Fibroblast of lung (primary cell): ENCODE results near the gene RPL22. TPM values are rescaled to one million over a fixed set of nuclear protein-coding genes. Genes with fewer than 3 reads are reported as not detected.

Experiments
- DNase-seq, 2 donors: peaks; one replicate each; pipeline versions ENCODE4 v3.0.0 to v3.0.0-alpha.2; 2010; ENCODE audit warnings: low read depth in 2 of 2
- H2AFZ ChIP-seq: 2 replicates; pipeline ENCODE4 v1.5.1; 2012; ENCODE audit warnings: low read length, control low read depth, inconsistent platforms
- H3K27ac ChIP-seq: 2 replicates; pipeline ENCODE4 v1.5.1; 2011; ENCODE audit warnings: low read length, control low read depth; ENCODE audit not compliant: insufficient read depth
- H3K27me3 ChIP-seq: 2 replicates; pipeline ENCODE4 v1.5.1; 2011; ENCODE audit warnings: mild to moderate bottlenecking, low read length; ENCODE audit not compliant: control insufficient read depth, insufficient read depth
- H3K36me3 ChIP-seq: 2 replicates; pipeline ENCODE4 v1.5.1; 2011; ENCODE audit warnings: low read length; ENCODE audit not compliant: control insufficient read depth, insufficient read depth
- H3K4me1 ChIP-seq: 2 replicates; pipeline ENCODE4 v1.5.1; 2011; ENCODE audit warnings: low read length; ENCODE audit not compliant: control insufficient read depth, insufficient read depth; ENCODE audit errors: extremely low read depth
- H3K4me2 ChIP-seq: 2 replicates; pipeline ENCODE4 v1.5.1; 2011; ENCODE audit warnings: low read length, control low read depth; ENCODE audit not compliant: insufficient read depth; ENCODE audit errors: extremely low read depth
- H3K4me3 ChIP-seq, 4 experiments: fragments of 200-600 bp in 1 of 4; sonication (generic) in 1 of 4; replicated peaks in 1 of 4; 2 replicates each; pipeline ENCODE4 v1.5.1; 2011 to 2016; ENCODE audit warnings: low read length in 4 of 4, low read depth in 3 of 4, mild to moderate bottlenecking in 3 of 4, control low read depth in 2 of 4, inconsistent platforms in 1 of 4, mixed read lengths in 1 of 4; ENCODE audit not compliant: insufficient read depth in 1 of 4; ENCODE audit errors: control extremely low read depth in 1 of 4
- H3K79me2 ChIP-seq: 2 replicates; pipeline ENCODE4 v1.5.1; 2012; ENCODE audit warnings: mild to moderate bottlenecking, low read length, inconsistent platforms; ENCODE audit not compliant: control insufficient read depth, insufficient read depth
- H3K9ac ChIP-seq: 2 replicates; pipeline ENCODE4 v1.5.1; 2011; ENCODE audit warnings: mild to moderate bottlenecking, low read length, control low read depth; ENCODE audit not compliant: insufficient read depth
- H3K9me3 ChIP-seq: 2 replicates; pipeline ENCODE4 v1.5.1; 2012; ENCODE audit warnings: low read depth, low read length; ENCODE audit not compliant: control insufficient read depth, insufficient read depth
- H4K20me1 ChIP-seq: 2 replicates; pipeline ENCODE4 v1.5.1; 2011; ENCODE audit warnings: low read length; ENCODE audit not compliant: control insufficient read depth, insufficient read depth; ENCODE audit errors: extremely low read depth
- EZH2 ChIP-seq: IDR thresholded peaks from 2 replicates; pipeline ENCODE4 v1.5.1; 2012; ENCODE audit warnings: low read length, control low read depth, mild to moderate bottlenecking; ENCODE audit errors: missing control alignments
- polyA plus RNA-seq, 2 donors: library from polyadenylated mRNA; depleted of rRNA in 1 of 2; stranded (reverse) in 1 of 2; unstranded in 1 of 2; fragments of >200 nt; gene quantifications; 2 replicates each; pipeline ENCODE4 v1.2.1, GENCODE V29; 2011 to 2012; ENCODE audit warnings: missing spikeins in 1 of 2
- total RNA-seq: library from RNA; depleted of rRNA; stranded (reverse); fragments of >200 nt; gene quantifications from 2 replicates; pipeline ENCODE4 v1.2.1, GENCODE V29; 2014
- TF ChIP-seq, protein P1 (sequence below), 2 donors: IDR thresholded peaks in 1 of 2; conservative IDR thresholded peaks in 1 of 2; 1 replicate in 1 of 2; 2 replicates in 1 of 2; pipeline ENCODE4 v1.5.1; 2011 to 2012; ENCODE audit warnings: low read length in 2 of 2, control low read depth in 1 of 2, inconsistent platforms in 1 of 2, low read depth in 1 of 2, mild to moderate bottlenecking in 1 of 2

Gene RPL22
- total and polyA plus RNA-seq, 2 donors (not counting 1 experiment from before 2014, with no cell fraction given), result 159 to 369 TPM

DNA sequence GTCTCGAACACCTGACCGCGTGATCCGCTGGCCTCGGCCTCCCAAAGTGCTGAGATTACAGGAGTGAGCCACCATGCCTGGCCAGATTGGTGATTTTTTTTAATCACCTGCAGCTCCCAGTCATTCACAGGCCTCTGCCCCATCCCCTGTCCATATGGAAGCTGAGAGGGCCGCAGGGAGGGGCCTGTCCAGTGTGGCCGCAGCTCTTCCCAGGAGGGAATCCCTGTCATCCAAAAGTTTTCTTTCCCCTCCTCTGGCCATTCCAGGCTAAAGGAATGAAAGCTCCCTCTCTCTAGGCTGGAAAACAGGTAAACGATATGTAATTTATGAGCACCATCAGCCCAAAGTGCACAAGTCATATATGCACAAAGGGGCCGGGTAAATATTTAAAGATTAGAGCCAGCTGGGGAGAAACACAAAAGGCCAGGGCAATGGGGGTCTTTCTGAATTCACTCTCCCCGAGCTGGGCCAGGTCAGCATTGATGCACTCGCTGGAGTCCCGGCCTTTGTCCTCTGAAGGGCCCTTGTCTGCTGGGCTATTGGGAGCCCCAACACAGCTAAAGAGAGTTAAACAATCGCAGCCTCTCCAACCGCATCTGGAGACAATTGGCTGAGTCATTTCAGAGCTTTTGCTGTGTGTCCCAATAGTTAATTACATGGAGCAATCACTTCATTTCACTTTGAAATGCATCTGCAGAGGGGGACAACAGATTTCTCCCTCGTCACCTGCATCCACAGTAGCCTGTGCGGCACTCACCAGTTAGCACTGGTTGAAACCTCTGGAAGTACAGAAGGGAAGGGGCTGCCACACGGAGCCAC, 40.8 kb upstream of the RPL22 start:
- Histone ChIP-seq H3K27me3 (peaks cover 29% of the 10 kb centered on the region), H3K4me3 (no peak overlapping the region), H3K9me3 (no peaks in the 10 kb centered on the region), H3K9ac (no peak overlapping the region), H3K4me1 (no peaks in the 10 kb centered on the region), H3K36me3 (no peaks in the 10 kb centered on the region), H4K20me1 (no peaks in the 10 kb centered on the region), H3K27ac (no peak overlapping the region), H3K79me2 (peaks cover 3% of the 10 kb centered on the region), H2AFZ (no peak overlapping the region), H3K4me2 (no peak overlapping the region)
- no peak for TF ChIP-seq EZH2
- TF ChIP-seq, protein P1, sequence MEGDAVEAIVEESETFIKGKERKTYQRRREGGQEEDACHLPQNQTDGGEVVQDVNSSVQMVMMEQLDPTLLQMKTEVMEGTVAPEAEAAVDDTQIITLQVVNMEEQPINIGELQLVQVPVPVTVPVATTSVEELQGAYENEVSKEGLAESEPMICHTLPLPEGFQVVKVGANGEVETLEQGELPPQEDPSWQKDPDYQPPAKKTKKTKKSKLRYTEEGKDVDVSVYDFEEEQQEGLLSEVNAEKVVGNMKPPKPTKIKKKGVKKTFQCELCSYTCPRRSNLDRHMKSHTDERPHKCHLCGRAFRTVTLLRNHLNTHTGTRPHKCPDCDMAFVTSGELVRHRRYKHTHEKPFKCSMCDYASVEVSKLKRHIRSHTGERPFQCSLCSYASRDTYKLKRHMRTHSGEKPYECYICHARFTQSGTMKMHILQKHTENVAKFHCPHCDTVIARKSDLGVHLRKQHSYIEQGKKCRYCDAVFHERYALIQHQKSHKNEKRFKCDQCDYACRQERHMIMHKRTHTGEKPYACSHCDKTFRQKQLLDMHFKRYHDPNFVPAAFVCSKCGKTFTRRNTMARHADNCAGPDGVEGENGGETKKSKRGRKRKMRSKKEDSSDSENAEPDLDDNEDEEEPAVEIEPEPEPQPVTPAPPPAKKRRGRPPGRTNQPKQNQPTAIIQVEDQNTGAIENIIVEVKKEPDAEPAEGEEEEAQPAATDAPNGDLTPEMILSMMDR (conservative IDR thresholded peaks at IDR 0.05 in 1 of 2, IDR thresholded peaks at IDR 0.05 in 1 of 2; ENCODE audit: low read depth in 1 of 2, low read length in 2 of 2), result no peak
- peak in 1 of 2 donors; percentile 41 for DNase-seq

DNA sequence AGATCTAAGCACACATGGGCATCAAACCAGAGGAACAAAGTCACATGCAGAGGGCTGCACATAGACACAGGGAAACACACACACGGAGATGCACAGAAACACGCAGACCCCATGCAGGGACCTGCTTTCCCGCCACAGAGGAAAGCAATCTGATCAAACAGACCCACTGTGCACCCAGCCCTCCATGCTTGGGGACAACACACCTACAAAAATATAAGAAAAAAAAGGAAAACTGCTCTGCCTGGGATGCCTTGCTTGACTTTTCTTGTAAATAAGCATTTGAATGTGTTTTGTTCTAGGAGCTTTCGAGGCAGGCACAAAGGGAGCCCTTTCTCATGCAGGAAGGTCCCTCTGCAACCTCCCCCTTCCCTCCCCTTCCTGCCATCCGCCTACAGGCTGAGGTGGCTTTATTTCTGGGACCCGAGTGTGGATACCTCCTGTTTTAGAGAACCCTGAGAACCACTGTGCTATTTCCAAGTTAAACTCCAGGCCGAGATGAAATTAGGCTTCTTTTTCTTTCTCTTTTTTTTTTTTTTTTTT, 39.9 kb upstream of the RPL22 start:
- Histone ChIP-seq H4K20me1 (no peaks in the 10 kb centered on the region), H2AFZ (no peak overlapping the region), H3K36me3 (no peaks in the 10 kb centered on the region), H3K79me2 (peaks cover 11% of the 10 kb centered on the region), H3K4me3 (no peak overlapping the region), H3K9ac (no peak overlapping the region), H3K27me3 (peaks cover 24% of the 10 kb centered on the region), H3K27ac (no peak overlapping the region), H3K4me1 (peaks cover 2% of the 10 kb centered on the region), H3K9me3 (no peaks in the 10 kb centered on the region), H3K4me2 (no peak overlapping the region)
- no peak for DNase-seq
- TF ChIP-seq EZH2, result no peak
- TF ChIP-seq, protein P1 (conservative IDR thresholded peaks at IDR 0.05 in 1 of 2, IDR thresholded peaks at IDR 0.05 in 1 of 2; ENCODE audit: low read depth in 1 of 2, low read length in 2 of 2), result no peak

DNA sequence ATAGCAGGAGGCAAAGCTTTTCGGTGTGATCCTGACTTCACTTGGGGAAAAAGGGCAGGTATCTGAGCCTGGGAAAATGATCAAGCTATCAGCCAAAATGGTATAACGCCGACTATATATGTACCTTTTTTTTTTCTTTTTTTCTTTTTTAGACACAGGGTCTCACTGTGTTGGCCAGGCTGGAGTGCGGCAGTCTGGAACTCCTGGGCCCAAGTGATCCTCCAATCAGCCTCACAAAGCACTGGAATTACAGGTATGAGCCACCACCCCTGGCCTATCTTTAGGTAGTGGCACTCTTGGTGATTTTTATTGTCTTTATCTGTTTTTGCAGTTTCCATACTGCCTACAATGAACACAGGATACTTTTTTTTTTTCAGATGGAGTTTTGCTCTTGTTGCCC, 37.7 kb upstream of the RPL22 start:
- H4K20me1 ChIP-seq, result no peaks in the 10 kb centered on the region
- peaks cover 18% of the 10 kb centered on the region for H3K79me2 ChIP-seq
- no peak overlapping the region for H3K27ac ChIP-seq
- H3K4me2 ChIP-seq, result no peak overlapping the region
- TF ChIP-seq EZH2, result no peak
- TF ChIP-seq, protein P1 (conservative IDR thresholded peaks at IDR 0.05 in 1 of 2, IDR thresholded peaks at IDR 0.05 in 1 of 2; ENCODE audit: low read depth in 1 of 2, low read length in 2 of 2), result no peak
- no peak overlapping the region for H2AFZ ChIP-seq
- no peaks in the 10 kb centered on the region for H3K9me3 ChIP-seq
- H3K27me3 ChIP-seq, result peaks cover 9% of the 10 kb centered on the region
- peaks cover 7% of the 10 kb centered on the region for H3K4me1 ChIP-seq
- H3K4me3 ChIP-seq, result no peak overlapping the region
- no peak for DNase-seq
- H3K9ac ChIP-seq, result no peak overlapping the region
- H3K36me3 ChIP-seq, result peaks cover 2% of the 10 kb centered on the region
